HFFc6 (cell line): ENCODE data around the gene BMP8A. TPM values are rescaled to one million over a fixed set of nuclear protein-coding genes. Genes with fewer than 3 reads are reported as not detected.
"Not testable (repeated sequence)": the region's sequence is repeated elsewhere in the genome, so short reads cannot be mapped to it uniquely, and the experiment has no call there.

ENCODE experiments used
- DNase-seq: peaks from one replicate; pipeline ENCODE4 v3.0.0-alpha.2; 2018
- H3K27ac Mint-ChIP-seq: 2 replicates; pipeline ENCODE4 v1.8.0; 2020; ENCODE audit warnings: mild to moderate bottlenecking, mixed read lengths
- H3K27me3 Mint-ChIP-seq: 2 replicates; pipeline ENCODE4 v1.8.0; 2021; ENCODE audit warnings: mild to moderate bottlenecking, moderate library complexity, mixed read lengths; ENCODE audit not compliant: insufficient read depth
- H3K36me3 Mint-ChIP-seq: 2 replicates; pipeline ENCODE4 v1.8.0; 2021; ENCODE audit warnings: low read depth, mixed read lengths
- H3K4me1 Mint-ChIP-seq: 2 replicates; pipeline ENCODE4 v1.8.0; 2020; ENCODE audit warnings: low read depth, mixed read lengths
- H3K4me3 Mint-ChIP-seq: 2 replicates; pipeline ENCODE4 v1.8.0; 2020; ENCODE audit warnings: mild to moderate bottlenecking, moderate library complexity, mixed read lengths
- H3K9me3 Mint-ChIP-seq: 2 replicates; pipeline ENCODE4 v1.8.0; 2020; ENCODE audit warnings: mild to moderate bottlenecking, mixed read lengths
- CTCF ChIP-seq: fragments of 200-600 bp; sonication (generic); IDR thresholded peaks from 2 replicates; pipeline ENCODE4 v1.5.0; 2021; ENCODE audit warnings: antibody characterized with exemption, mild to moderate bottlenecking
- total RNA-seq, 6 experiments: library from RNA; stranded (reverse); fragmentation: NEBNext Ultra II Directional; extraction: Animal tissue kit (Norgen Biotek cat#: 25700); gene quantifications; 2 replicates in 1 of 6; 3 replicates in 5 of 6; pipeline ENCODE4 v1.2.3, GENCODE V29; 2021

Gene BMP8A
- total RNA-seq, 6 experiments from 2014 or later = not detected

GRCh38 chr1:39526466-39527189 is 35.2 kb downstream of the BMP8A start:
- Mint-ChIP-seq H3K4me3 (no peak overlapping the region), H3K9me3 (no peaks in the 10 kb centered on the region), H3K27ac (no peak overlapping the region), H3K36me3 (peaks cover 4% of the 10 kb centered on the region), H3K4me1 (no peaks in the 10 kb centered on the region), H3K27me3 (no peaks in the 10 kb centered on the region)
- TF ChIP-seq CTCF = no peak
- DNase-seq = no peak

GRCh38 chr1:39527190-39527579 is 35.7 kb downstream of the BMP8A start:
- H3K36me3 Mint-ChIP-seq, DNase-seq, H3K4me1 Mint-ChIP-seq, H3K27ac Mint-ChIP-seq, H3K9me3 Mint-ChIP-seq, H3K27me3 Mint-ChIP-seq, H3K4me3 Mint-ChIP-seq: not testable (repeated sequence)

- Mint-ChIP-seq H3K27me3 (no peaks in the 10 kb centered on the region), H3K4me3 (no peak overlapping the region), H3K27ac (no peak overlapping the region), H3K9me3 (no peaks in the 10 kb centered on the region), H3K4me1 (no peaks in the 10 kb centered on the region), H3K36me3 (peaks cover 9% of the 10 kb centered on the region)
- no peak for DNase-seq
- TF ChIP-seq CTCF = no peak
These were observed 36.6 kb downstream of the BMP8A start for GRCh38 chr1:39528082-39528481.

- H3K27ac Mint-ChIP-seq = no peak overlapping the region
- DNase-seq = no peak
- H3K9me3 Mint-ChIP-seq = no peaks in the 10 kb centered on the region
- peaks cover 9% of the 10 kb centered on the region for H3K36me3 Mint-ChIP-seq
- no peak for TF ChIP-seq CTCF
- H3K4me1 Mint-ChIP-seq = no peaks in the 10 kb centered on the region
- H3K27me3 Mint-ChIP-seq = no peaks in the 10 kb centered on the region
- H3K4me3 Mint-ChIP-seq = no peak overlapping the region
These were observed 38.6 kb downstream of the BMP8A start for GRCh38 chr1:39529901-39530535.

GRCh38 chr1:39531526-39531925 is 40.1 kb downstream of the BMP8A start:
- DNase-seq = no peak
- Mint-ChIP-seq H3K27me3 (no peaks in the 10 kb centered on the region), H3K36me3 (peaks cover 9% of the 10 kb centered on the region), H3K4me3 (no peak overlapping the region), H3K4me1 (no peaks in the 10 kb centered on the region), H3K9me3 (no peaks in the 10 kb centered on the region), H3K27ac (no peak overlapping the region)
- TF ChIP-seq CTCF = no peak

GRCh38 chr1:39533442-39533841 is 42.0 kb downstream of the BMP8A start:
- peaks cover under 1% of the 10 kb centered on the region for H3K4me1 Mint-ChIP-seq
- H3K27me3 Mint-ChIP-seq = no peaks in the 10 kb centered on the region
- H3K36me3 Mint-ChIP-seq = peaks cover 9% of the 10 kb centered on the region
- no peak for TF ChIP-seq CTCF
- DNase-seq = no peak
- H3K27ac Mint-ChIP-seq = no peak overlapping the region
- no peaks in the 10 kb centered on the region for H3K9me3 Mint-ChIP-seq
- no peak overlapping the region for H3K4me3 Mint-ChIP-seq
